Left colon (tissue), 2 donors: ENCODE measurements around the gene RHOH. TPM values are rescaled to one million over a fixed set of nuclear protein-coding genes. Genes with fewer than 3 reads are reported as not detected.

ENCODE experiments used
- ATAC-seq: fragments of 200-7000 bp; cut with Tn5 transposase; one replicate; pipeline ENCODE4 v1.9.1; 2020; ENCODE audit warnings: mild to moderate bottlenecking, moderate library complexity
- DNase-seq, 2 donors: peaks; one replicate each; pipeline ENCODE4 v3.0.0-alpha.2; 2020
- intact Hi-C, 2 donors: fragments of 100-400 bp; cut with DNase I in 1 of 2; cut with micrococcal nuclease in 1 of 2; formaldehyde crosslinking; loops; one replicate each; pipeline versions ENCODE4 v1.11.2 to v1.14.0; 2022; cut with DNase I, micrococcal nuclease
- total RNA-seq, 2 donors: library from RNA; stranded (reverse); fragmentation: NEBNext Ultra II Directional; extraction: Animal tissue kit (Norgen Biotek cat#: 25700); gene quantifications; one replicate each; pipeline ENCODE4 v1.2.1, GENCODE V29; 2021
- donor health status: DM: no; HTN: no; CAD: no.
- donor health status: DM: yes; HTN: yes; CAD: no.

The RHOH gene
- total RNA-seq, 2 donors from 2014 or later, result 2.8 to 4.2 TPM

DNA sequence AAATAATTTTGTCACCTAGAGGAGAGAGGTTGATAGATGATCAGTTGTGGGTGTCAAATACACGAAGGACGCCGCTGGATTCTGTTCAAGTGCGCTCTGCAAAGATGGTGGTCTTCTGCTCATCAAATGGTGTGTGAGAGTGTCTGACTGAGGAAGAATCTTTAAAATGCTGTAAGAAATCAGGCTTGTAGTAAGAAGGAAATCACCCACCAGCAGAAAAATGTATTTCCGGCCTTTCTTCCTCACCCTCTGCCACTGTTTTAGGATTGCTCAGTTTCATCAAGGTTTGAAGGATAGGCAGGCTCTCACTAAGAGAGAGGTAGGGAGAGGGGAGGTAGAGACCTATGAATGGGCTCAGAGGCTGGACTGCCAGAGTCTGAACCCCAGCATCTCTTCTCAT lies 28.7 kb downstream of the RHOH start:
- no peak for ATAC-seq
- DNase-seq, result no peak
- intact Hi-C loops, result no loop called here

DNA sequence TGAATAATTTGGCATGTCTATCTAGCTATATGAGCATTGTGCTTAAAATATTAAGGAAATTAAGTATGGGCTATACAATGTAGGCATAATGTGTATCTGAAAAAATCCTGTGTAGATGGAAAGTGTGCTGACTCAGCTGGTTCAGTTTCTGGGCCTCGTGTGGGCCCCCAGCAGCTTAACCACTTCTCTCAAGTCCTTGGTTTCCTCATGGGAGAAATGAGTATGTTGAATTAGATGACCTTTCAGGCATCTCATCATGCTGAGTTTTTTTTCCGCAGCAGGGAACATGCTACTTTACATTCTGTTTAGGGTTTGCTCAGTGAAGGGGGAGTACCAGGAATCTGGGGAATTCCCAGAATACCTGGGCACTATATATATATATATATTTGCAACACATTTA lies 30.5 kb downstream of the RHOH start:
- ATAC-seq (no peak), DNase-seq (no peak)
- intact Hi-C loops, result no loop called here

- intact Hi-C loops, result no loop called here
- no peak for ATAC-seq
- DNase-seq, result no peak
Measured at GRCh38 chr4:40228497-40229365, 31.9 kb downstream of the RHOH start.

DNA sequence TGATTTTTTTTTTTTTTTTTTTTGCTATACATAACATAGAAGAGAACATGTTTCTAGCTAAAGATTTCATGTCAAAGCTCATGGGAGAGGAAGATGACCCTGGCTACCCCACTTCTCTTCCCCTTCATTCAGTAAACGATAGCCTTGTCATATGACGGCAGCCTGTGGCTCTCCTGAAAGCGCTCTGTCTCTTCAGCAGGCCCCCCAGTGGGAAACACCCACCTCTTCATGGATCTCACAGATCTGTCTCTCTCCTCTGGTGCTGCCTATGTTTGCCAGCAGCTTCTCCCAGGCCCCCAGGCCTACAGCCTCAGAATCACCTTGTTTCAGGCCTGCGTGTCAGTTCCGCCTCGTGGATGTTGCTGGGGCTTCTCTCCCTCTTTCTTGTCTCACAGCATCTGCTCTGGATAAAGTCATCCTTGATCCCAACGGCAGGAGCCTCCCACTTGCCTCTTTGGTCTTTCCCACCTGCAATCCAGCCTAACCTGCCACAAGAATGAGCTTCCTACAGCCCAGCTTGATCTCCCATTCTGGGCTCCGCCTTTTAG lies 34.6 kb downstream of the RHOH start:
- intact Hi-C loops, result no loop called here
- ATAC-seq (no peak), DNase-seq (no peak)

- intact Hi-C loops, result no loop called here
Measured at GRCh38 chr4:40232610-40233009, 35.8 kb downstream of the RHOH start.

GRCh38 chr4:40233227-40233626 lies 36.4 kb downstream of the RHOH start:
- intact Hi-C loops, result no loop called here
- no peak for ATAC-seq
- no peak for DNase-seq

More at GRCh38 chr4:40232610-40233009, 35.8 kb downstream of the RHOH start:
- DNase-seq (no peak), ATAC-seq (no peak)

- intact Hi-C loops, result no loop called here
- no peak for DNase-seq
- ATAC-seq, result no peak
Measured at GRCh38 chr4:40234519-40235039, 37.7 kb downstream of the RHOH start.

- ATAC-seq (no peak), DNase-seq (no peak)
- intact Hi-C loops, result no loop called here
Measured at GRCh38 chr4:40238008-40238699, 41.3 kb downstream of the RHOH start.

GRCh38 chr4:40238700-40239548 lies 42.1 kb downstream of the RHOH start:
- ATAC-seq, result peak; percentile 51
- intact Hi-C loops, result no loop called here
- no peak for DNase-seq

- intact Hi-C loops, result no loop called here
- ATAC-seq (no peak), DNase-seq (no peak)
Measured at GRCh38 chr4:40240040-40240653, 43.3 kb downstream of the RHOH start.

DNA sequence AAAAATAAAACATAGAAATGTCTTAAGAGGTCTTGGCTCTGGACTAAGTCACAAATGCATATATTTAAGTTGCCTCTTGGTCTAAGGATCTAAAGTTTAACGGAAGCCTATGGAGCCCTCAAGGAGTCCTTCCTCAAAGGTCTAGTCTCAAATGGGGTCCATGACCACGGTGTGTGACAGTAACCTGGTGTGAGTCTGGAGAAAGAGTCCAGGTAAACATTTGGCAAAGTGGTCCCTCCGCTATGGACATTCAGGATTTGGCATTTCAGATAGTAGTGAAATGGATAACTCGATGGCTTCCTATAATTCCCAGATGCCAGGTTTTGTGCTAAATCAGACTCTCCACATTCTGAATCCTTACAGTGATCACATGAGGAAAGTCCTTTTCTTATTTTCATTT lies 44.2 kb downstream of the RHOH start:
- ATAC-seq (no peak), DNase-seq (no peak)
- intact Hi-C loops, result no loop called here

- no peak for ATAC-seq
- DNase-seq, result no peak
- intact Hi-C loops, result no loop called here
Measured at GRCh38 chr4:40241941-40242340, 45.1 kb downstream of the RHOH start.

GRCh38 chr4:40243386-40243948 lies 46.6 kb downstream of the RHOH start:
- intact Hi-C loops, result no loop called here
- DNase-seq, result no peak
- no peak for ATAC-seq

DNA sequence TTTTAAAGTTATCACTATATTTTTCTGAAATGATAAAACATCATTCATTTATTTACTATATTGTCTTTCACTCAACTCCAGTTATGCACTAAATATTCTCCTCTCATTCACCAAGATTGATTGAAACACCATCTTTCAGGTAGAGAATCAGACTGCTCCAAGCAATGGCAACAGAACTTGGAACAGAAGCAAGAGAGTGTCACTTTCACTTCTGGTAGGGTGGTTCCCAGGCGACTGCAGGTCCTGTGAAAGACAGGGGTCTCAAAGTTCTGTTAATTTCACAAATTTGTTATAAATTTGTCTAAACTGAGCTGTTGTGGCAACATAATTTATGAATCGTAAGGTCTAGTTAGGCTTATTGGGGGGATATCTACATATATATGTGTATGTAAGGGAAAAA lies 47.8 kb downstream of the RHOH start:
- ATAC-seq (no peak), DNase-seq (no peak)
- intact Hi-C loops, result no loop called here

DNA sequence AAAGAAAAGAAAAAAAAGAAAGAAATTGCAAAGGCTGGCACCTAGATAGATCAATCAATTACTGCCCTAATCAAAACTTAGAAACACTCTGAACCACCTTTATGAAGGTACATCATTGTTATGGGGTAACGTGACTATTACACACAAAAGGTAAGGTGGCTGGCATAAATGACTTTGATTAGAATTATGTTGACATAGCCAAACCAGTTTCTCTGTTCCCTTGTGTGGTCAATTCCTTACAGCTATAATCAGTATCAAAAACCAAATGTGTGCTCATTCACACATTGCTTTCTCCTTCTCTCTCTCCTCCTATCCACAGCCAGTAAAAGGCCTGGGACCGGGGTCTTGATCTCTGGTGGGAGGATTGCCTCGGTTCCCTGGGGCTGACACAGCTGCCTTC lies 48.7 kb downstream of the RHOH start:
- intact Hi-C loops, result no loop called here
- DNase-seq, result no peak
- no peak for ATAC-seq

- no peak for DNase-seq
- peak; percentile 37 for ATAC-seq
- intact Hi-C loops, result no loop called here
Measured at GRCh38 chr4:40246011-40246900, 49.4 kb downstream of the RHOH start.

DNA sequence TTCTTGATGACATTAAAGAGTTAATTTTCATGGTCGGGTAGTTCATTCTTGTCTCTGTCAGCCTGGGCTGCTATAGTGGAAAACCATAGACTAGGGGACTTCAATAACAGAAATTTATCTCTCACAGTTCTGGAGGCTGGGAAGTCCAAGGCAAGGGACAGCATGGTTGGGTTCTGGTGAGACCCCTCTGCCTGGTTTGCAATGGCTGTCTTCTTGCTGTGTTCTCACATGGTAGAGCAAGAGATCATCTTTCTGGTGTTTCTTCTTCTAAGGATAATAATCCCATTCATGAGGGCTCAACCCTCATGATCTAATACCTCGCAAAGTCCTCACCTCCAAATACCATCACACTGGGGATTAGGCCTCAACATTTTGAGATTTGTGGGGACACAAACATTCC lies 50.1 kb downstream of the RHOH start:
- intact Hi-C loops, result no loop called here
- no peak for ATAC-seq
- DNase-seq, result no peak
